ENCODE data around the gene SYT9.

SYT9 gene

GRCh38 chr11:7251836-7252682 lies at the start of gene SYT9:
Gene SYT9 (plus strand): TSS chr11:7251904. CDS start chr11:7252187, 283 bp downstream.
- DNase-seq: no peak

- no peak for DNase-seq
These were observed 49.3 kb upstream of the SYT9 start for GRCh38 chr11:7202412-7202811.

DNA sequence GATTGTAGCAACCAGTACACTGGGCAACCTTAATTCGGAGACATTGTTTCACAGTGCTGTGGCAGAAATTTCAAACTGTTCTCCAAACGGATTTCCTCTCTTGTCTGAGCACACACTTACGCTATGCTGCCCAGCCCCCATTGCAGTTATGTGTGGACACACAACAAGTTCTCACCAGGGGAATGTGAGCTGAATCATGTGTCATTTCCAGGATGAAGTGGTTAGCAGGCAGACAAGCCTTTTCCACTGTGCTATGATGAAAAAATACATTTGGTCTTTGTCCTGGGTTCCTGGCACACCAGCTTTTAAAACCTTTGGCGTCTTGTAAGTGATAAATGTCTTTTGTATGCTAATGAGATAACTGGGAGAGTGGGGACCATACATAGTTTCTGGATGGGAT lies 46.9 kb upstream of the SYT9 start:
- no peak for DNase-seq

- DNase-seq: no peak
These were observed 43.3 kb upstream of the SYT9 start for GRCh38 chr11:7208391-7208790.

DNA sequence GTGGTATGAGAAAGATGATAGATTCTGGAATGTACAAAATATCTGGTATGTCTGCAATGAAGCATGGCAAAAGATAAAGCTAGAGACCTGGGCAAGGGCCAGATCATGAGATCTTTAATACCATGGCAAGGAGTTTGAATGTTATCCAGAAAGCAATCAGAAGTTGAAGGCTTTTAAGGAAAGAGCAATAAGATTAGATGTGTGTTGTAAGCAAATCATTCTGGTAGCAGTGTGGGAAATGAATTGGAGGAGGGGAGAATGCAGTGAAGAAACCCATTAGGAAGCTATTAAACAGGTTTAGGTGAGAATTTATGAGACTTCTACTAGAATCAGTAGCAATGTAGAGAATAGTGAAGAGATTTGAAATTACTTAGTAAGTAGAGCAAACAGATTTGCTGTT lies 32.2 kb upstream of the SYT9 start:
- no peak for DNase-seq

- no peak for DNase-seq
These were observed 31.1 kb upstream of the SYT9 start for GRCh38 chr11:7220636-7221035.

DNA sequence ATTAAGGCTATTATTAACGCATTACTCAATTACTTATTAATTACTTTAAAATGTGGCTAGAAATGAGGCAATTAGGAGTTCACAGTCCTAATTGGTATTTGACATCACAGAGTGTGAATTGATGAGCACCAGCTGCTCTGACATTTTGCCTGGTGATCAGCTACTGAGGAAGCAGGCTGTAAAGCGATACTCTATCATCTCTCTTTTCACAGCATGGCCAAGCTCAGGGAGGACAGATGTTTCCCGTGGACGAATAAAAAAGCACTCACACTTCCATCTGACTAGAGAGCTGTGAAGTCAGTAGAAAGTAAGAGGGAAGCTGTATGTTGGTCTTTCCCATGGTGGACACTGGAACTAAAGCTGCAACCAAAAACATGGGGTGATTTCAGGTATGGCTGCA lies 29.1 kb upstream of the SYT9 start:
- no peak for DNase-seq

- no peak for DNase-seq
These were observed 11.8 kb upstream of the SYT9 start for GRCh38 chr11:7239877-7240276.

DNA sequence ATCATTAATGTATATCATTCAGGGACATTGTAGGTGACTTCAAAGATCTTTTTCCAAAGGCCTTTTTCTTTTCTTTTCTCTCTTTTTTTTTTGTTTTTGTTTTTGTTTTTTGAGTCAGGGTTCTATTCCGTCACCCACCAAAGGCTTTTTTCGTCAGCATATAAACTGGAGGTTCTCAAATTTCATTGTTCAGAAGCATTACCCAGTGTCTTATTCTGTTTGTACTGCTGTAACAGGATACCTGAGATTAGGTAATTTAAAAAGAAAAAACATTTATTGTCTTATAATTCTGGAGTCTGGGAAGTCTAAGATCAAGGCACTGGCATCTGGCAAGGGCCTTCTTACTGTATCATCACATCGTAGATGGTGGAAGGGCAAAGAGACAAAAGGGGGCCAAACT lies 6.4 kb upstream of the SYT9 start:
- DNase-seq: no peak

DNA sequence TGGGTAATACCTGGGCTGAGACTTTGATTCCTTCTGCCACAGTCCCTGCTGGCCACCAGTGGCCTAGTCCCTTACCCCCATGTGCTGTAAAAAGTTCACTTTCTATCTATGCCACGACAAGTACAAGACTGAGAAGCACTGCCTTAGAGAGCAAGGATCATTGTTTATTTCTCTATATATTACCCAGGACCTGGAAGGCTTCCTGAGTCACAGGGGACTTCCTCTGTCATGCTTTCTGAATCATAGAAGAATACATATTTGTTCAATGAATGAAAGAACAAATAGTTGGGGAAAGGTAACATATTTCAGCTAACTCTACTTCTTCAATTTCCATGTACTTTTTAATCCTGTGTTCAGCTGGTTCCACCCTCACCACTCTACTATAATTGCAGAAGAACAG lies 5.5 kb upstream of the SYT9 start:
- no peak for DNase-seq

- no peak for DNase-seq
These were observed 1.5 kb upstream of the SYT9 start for GRCh38 chr11:7250166-7250565.

GRCh38 chr11:7251487-7251835 lies 243 bp upstream of the SYT9 start:
- DNase-seq: no peak

- DNase-seq: no peak
These were observed 1.0 kb downstream of the SYT9 start for GRCh38 chr11:7252683-7253213.

- DNase-seq: no peak
These were observed 2.1 kb downstream of the SYT9 start for GRCh38 chr11:7253800-7254199.

DNA sequence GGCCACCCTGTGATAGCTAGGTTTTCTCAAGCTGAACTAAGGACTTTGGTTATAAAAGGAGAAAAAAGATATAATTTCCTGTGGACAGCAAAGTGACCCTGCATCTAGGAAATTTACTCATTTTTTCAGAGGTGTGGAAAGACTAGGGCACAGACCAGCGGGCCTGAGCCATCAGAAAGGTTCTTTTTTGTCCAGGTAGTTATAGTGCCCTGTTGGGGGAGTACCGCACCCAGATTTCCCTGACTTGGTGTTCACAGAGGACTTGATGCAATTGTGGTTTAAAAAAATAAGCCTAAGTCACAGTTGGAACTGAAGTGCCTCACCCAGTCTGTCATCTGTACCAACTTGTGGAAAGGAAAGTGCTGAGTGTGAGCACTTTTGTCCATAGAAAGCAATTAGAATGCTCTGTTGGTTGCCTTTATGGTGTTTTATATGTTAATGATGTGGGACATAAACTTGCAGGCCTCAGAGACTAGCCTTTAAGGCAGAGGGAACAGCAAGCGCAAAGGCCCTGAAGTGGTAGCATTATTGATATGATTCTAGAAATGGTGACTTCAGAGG lies 3.1 kb downstream of the SYT9 start:
- DNase-seq: no peak

DNA sequence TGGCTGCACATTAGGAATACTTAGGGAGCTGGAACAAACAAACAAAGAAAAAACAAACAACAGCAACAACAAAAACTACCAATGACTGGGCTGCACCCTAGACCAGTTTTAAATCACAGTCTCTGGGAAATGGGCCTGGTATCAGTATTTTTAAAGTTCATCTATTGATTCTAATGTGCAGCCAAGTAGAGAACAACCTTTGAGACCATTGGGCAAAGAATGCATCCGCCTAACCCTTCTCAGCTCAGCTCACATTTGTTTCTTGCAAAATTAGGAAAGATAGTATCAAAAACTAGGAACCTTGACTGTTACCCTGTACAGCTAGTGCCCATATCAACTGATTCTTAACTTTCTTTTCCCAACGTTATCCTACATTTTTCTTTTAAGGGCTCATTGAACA lies 5.2 kb downstream of the SYT9 start:
- no peak for DNase-seq

DNA sequence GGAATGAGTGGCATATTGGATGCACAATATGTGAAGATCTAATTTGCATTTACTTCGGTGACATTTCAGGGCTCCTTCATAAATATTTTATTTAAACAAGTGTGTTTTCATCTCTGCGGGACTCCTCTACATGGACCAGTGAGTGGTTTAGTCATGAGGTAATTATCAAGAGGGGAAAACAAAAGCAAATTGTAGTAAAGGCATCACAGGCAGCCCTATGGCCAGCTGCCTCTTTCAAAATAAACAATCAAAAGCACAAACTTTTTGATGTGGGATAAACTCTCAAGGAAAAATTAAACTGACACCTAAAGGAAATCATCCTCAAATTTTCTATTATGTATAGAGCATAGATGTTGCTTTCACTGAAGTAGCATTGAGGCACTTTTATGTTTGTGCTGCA lies 6.0 kb downstream of the SYT9 start:
- DNase-seq: no peak

DNA sequence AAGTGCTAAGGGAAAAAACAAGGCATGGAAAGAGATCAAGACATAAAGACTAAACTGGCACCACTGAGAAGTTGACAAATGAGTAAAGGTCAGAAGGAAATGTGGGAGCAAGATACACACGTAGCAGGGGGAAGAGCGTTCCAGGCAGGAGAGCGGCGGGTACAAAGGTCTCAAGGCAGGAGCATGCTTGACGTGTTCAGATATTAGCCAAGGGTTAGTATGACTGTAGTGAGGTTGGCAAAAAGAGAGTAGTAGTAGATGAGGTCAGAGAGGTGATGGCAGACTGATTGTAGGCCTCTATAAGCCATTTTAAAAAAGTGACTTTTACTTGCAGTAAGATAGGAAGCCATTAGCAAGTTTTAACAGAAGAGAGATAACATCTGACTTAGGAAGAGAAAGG lies 9.9 kb downstream of the SYT9 start:
- no peak for DNase-seq

DNA sequence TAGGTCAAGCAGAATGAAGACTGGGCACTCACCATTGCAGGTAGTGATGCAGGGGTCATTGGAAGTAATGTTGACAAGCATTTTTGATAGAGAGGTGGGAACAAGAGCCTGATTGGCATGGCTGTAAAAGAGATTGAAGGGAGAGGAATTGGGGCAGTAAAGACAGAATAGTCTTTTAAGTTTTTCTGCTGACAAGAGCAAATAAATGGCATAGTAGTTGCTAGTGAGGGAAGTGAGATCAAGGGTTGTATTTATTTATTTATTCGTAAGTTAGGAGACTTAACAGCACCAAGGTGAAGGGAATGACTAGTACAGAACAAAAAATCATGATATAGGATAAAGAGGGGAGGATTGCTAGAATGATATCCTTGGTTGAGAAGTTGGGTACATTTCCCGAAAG lies 11.0 kb downstream of the SYT9 start:
- no peak for DNase-seq

- no peak for DNase-seq
These were observed 12.1 kb downstream of the SYT9 start for GRCh38 chr11:7263842-7264241.

GRCh38 chr11:7268758-7269157 lies 17.1 kb downstream of the SYT9 start:
- no peak for DNase-seq

DNA sequence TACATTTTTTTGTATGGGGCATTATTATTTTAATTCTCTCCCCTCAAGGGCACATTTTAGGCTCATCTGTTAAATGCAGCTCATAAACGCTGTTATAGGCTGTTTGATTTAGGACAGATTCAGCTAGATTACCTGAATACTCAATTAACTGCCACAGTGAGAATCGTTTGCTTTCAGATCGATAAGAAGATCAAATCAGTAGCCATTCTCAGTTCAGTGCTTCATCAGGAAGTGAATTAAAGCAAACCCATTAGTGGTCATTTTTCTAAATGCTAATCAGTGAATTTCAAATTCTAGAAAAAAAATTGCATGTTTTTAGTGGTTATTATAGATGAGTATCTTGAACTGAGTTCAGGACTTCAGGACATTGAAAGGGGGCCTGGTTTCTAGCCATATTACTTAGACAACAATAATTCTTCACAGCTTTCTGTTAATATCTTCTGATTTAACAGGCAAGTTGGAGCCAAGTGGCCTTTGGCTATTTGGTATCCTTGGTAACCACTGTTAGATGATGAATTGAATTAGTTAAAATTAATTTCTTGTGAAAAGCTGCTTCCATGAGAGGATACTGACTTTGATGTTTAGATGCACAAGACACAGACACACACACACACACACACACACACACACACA lies 18.6 kb downstream of the SYT9 start:
- DNase-seq: no peak

- DNase-seq: no peak
These were observed 20.7 kb downstream of the SYT9 start for GRCh38 chr11:7272373-7272772.

GRCh38 chr11:7275133-7275532 lies 23.4 kb downstream of the SYT9 start:
- no peak for DNase-seq
